Measurements from ENCODE around the gene TEP1. TPM values are rescaled to one million over a fixed set of nuclear protein-coding genes. Genes with fewer than 3 reads are reported as not detected.

TEP1 gene
- polyA plus RNA-seq, 3 donors = 2.3 to 78.9 (median 7.1) TPM

GRCh38 chr14:20383636-20384035, 29.7 kb downstream of the TEP1 start:
- Mint-ChIP-seq H3K4me1 (peaks cover 14% of the 10 kb centered on the region), H3K4me3 (no peak overlapping the region), H3K27me3 (ENCODE audit: low read depth in 3 of 3) (no peaks in the 10 kb centered on the region), H3K9me3 (no peaks in the 10 kb centered on the region), H3K27ac (peak overlapping the region in 2 of 7 donors; percentile 15 to 32), H3K36me3 (peaks cover 90 to 96% of the 10 kb centered on the region in 2 donors)
- Histone ChIP-seq H3K27ac (ENCODE audit: low read depth in 1 of 2, low read length in 2 of 2) (no peak overlapping the region), H3K4me1 (ENCODE audit: control insufficient read depth in 1 of 2, insufficient read depth in 2 of 2, low read length in 2 of 2) (peaks cover 12 to 15% of the 10 kb centered on the region in 2 donors), H3K9me3 (replicated peaks in 1 of 2; ENCODE audit: control insufficient read depth in 1 of 2, insufficient read depth in 1 of 2, low read length in 2 of 2) (no peaks in the 10 kb centered on the region), H3K79me2 (ENCODE audit: insufficient read depth, low read length) (no peaks in the 10 kb centered on the region), H3K4me3 (replicated peaks in 1 of 3; ENCODE audit: low read depth in 2 of 3, low read length in 3 of 3) (no peak overlapping the region), H3K9ac (ENCODE audit: insufficient read depth, low read length, poor library complexity, severe bottlenecking) (no peak overlapping the region), H3K36me3 (replicated peaks in 1 of 2; ENCODE audit: control insufficient read depth in 1 of 2, insufficient read depth in 2 of 2, low read length in 2 of 2) (peaks cover 91 to 94% of the 10 kb centered on the region in 2 donors), H3K27me3 (ENCODE audit: control insufficient read depth in 2 of 2, insufficient read depth in 2 of 2, low read length in 2 of 2) (no peaks in the 10 kb centered on the region), H2AFZ (ENCODE audit: insufficient read depth, low read depth, low read length, poor library complexity, severe bottlenecking) (no peak overlapping the region), H3K4me2 (replicated peaks; ENCODE audit: extremely low read depth, low read length, poor library complexity, severe bottlenecking) (no peak overlapping the region), H4K20me1 (ENCODE audit: insufficient read depth, low read length) (peaks cover 75% of the 10 kb centered on the region)
- intact Hi-C loops (cut with micrococcal nuclease) = no loop called here
- 90% methylated on average over 2 of the region's 5 CpGs for WGBS (ENCODE audit: insufficient coverage)
- TF ChIP-seq CTCF (IDR thresholded peaks at IDR 0.05) = no peak
- DNase-seq = no peak

GRCh38 chr14:20383032-20383431, 30.3 kb downstream of the TEP1 start:
- Histone ChIP-seq H3K4me1 (ENCODE audit: control insufficient read depth in 1 of 2, insufficient read depth in 2 of 2, low read length in 2 of 2) (peaks cover 6 to 9% of the 10 kb centered on the region in 2 donors), H3K9me3 (replicated peaks in 1 of 2; ENCODE audit: control insufficient read depth in 1 of 2, insufficient read depth in 1 of 2, low read length in 2 of 2) (no peaks in the 10 kb centered on the region), H3K9ac (ENCODE audit: insufficient read depth, low read length, poor library complexity, severe bottlenecking) (no peak overlapping the region), H4K20me1 (ENCODE audit: insufficient read depth, low read length) (peaks cover 77% of the 10 kb centered on the region), H3K4me2 (replicated peaks; ENCODE audit: extremely low read depth, low read length, poor library complexity, severe bottlenecking) (no peak overlapping the region), H2AFZ (ENCODE audit: insufficient read depth, low read depth, low read length, poor library complexity, severe bottlenecking) (no peak overlapping the region), H3K79me2 (ENCODE audit: insufficient read depth, low read length) (no peaks in the 10 kb centered on the region), H3K36me3 (replicated peaks in 1 of 2; ENCODE audit: control insufficient read depth in 1 of 2, insufficient read depth in 2 of 2, low read length in 2 of 2) (peaks cover 91 to 94% of the 10 kb centered on the region in 2 donors), H3K27me3 (ENCODE audit: control insufficient read depth in 2 of 2, insufficient read depth in 2 of 2, low read length in 2 of 2) (no peaks in the 10 kb centered on the region), H3K4me3 (replicated peaks in 1 of 3; ENCODE audit: low read depth in 2 of 3, low read length in 3 of 3) (no peak overlapping the region), H3K27ac (ENCODE audit: low read depth in 1 of 2, low read length in 2 of 2) (no peak overlapping the region)
- no peaks in the 10 kb centered on the region for H3K27me3 Mint-ChIP-seq (ENCODE audit: low read depth in 3 of 3)
- TF ChIP-seq CTCF (IDR thresholded peaks at IDR 0.05) = no peak
- intact Hi-C loops (cut with micrococcal nuclease) = no loop called here
- DNase-seq = no peak
- H3K9me3 Mint-ChIP-seq = no peaks in the 10 kb centered on the region
- peaks cover 90 to 96% of the 10 kb centered on the region in 2 donors for H3K36me3 Mint-ChIP-seq
- 97% methylated on average over 4 of the region's 10 CpGs for WGBS (ENCODE audit: insufficient coverage)
- peak overlapping the region in 1 of 7 donors; percentile 15 for H3K27ac Mint-ChIP-seq
- H3K4me3 Mint-ChIP-seq = no peak overlapping the region
- peaks cover 8% of the 10 kb centered on the region for H3K4me1 Mint-ChIP-seq

Measured in CD14-positive monocyte (primary cell).